Stomach (tissue), 4 donors: ENCODE measurements around the gene CHKB.

ENCODE experiments used
- EP300 ChIP-seq: sonication (generic); formaldehyde crosslinking; IDR thresholded peaks from one replicate; pipeline ENCODE4 v1.6.1; 2017; ENCODE audit warnings: antibody characterized with exemption
- POLR2A ChIP-seq, 4 donors: fragments of 450-650 bp; IDR thresholded peaks; one replicate each; pipeline ENCODE4 v1.6.1; 2016; ENCODE audit warnings: antibody characterized with exemption in 4 of 4, control low read depth in 2 of 4, mild to moderate bottlenecking in 1 of 4, moderate library complexity in 1 of 4
- POLR2AphosphoS5 ChIP-seq, 3 donors: sonication (generic); formaldehyde crosslinking; IDR thresholded peaks; one replicate each; pipeline ENCODE4 v1.6.1; 2016; ENCODE audit warnings: antibody characterized with exemption in 3 of 3
- TF ChIP-seq, protein P1 (sequence below), 7 experiments: fragments of 450-650 bp in 4 of 7; fragments of 200-600 bp in 3 of 7; sonication (generic) in 3 of 7; IDR thresholded peaks; one replicate each; pipeline ENCODE4 v1.5.1; 2016 to 2019; ENCODE audit warnings: antibody characterized with exemption in 7 of 7, control low read depth in 2 of 7, mild to moderate bottlenecking in 1 of 7

DNA sequence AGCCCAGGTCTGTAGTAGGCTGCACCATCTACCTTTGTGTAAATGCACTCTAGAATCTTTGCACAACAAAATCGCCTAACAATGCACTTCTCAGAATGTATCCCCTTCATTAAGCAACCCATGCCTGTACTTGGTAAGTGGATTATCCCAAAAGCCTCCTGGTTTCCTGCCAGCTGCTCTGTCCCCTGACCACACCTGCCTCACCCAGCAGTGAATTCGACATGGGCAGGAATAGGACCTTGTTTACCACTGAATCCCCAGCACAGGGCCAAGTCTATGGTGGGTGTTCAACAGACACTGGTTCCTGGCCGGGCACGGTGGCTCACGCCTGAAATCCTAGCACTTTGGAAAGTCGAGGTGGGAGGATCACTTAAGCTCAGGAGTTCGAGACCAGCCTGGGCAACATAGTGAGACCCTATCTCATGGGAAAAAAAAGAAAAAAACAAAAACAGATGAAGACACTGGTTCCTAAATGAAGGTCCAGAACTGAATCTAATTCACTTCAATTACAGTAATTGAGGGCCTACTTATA is 14.9 kb downstream of the CHKB start:
- no peak for TF ChIP-seq POLR2A (IDR thresholded peaks at IDR 0.05)
- TF ChIP-seq, protein P1, sequence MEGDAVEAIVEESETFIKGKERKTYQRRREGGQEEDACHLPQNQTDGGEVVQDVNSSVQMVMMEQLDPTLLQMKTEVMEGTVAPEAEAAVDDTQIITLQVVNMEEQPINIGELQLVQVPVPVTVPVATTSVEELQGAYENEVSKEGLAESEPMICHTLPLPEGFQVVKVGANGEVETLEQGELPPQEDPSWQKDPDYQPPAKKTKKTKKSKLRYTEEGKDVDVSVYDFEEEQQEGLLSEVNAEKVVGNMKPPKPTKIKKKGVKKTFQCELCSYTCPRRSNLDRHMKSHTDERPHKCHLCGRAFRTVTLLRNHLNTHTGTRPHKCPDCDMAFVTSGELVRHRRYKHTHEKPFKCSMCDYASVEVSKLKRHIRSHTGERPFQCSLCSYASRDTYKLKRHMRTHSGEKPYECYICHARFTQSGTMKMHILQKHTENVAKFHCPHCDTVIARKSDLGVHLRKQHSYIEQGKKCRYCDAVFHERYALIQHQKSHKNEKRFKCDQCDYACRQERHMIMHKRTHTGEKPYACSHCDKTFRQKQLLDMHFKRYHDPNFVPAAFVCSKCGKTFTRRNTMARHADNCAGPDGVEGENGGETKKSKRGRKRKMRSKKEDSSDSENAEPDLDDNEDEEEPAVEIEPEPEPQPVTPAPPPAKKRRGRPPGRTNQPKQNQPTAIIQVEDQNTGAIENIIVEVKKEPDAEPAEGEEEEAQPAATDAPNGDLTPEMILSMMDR (IDR thresholded peaks at IDR 0.05), result no peak
- TF ChIP-seq POLR2AphosphoS5 (IDR thresholded peaks at IDR 0.05), result no peak
- no peak for TF ChIP-seq EP300
